Esophagus muscularis mucosa (tissue), 4 donors: ENCODE results near the gene TMCO2. TPM values are rescaled to one million over a fixed set of nuclear protein-coding genes. Genes with fewer than 3 reads are reported as not detected.

Experiments
- DNase-seq: peaks from one replicate; pipeline ENCODE4 v3.0.0-alpha.2; 2017; ENCODE audit errors: extremely low spot score
- H3K27ac ChIP-seq, 4 donors: fragments of 200-600 bp; sonication (generic); replicated peaks in 1 of 4; 1 replicate in 3 of 4; 2 replicates in 1 of 4; pipeline ENCODE4 v1.5.1; 2016 to 2019; ENCODE audit warnings: mild to moderate bottlenecking in 1 of 4
- H3K27me3 ChIP-seq, 4 donors: fragments of 200-600 bp; sonication (generic); one replicate each; pipeline versions ENCODE4 v1.5.1 to v1.6.0; 2016 to 2019
- H3K36me3 ChIP-seq, 4 donors: fragments of 200-600 bp; sonication (generic); one replicate each; pipeline ENCODE4 v1.5.1; 2016 to 2019
- H3K4me1 ChIP-seq, 4 donors: fragments of 200-600 bp; sonication (generic); one replicate each; pipeline ENCODE4 v1.5.1; 2016 to 2019
- H3K4me3 ChIP-seq, 4 donors: fragments of 200-600 bp; sonication (generic); 1 replicate in 2 of 4; 2 replicates in 2 of 4; pipeline ENCODE4 v1.5.1; 2016 to 2019; ENCODE audit warnings: mild to moderate bottlenecking in 4 of 4, moderate library complexity in 1 of 4
- H3K9me3 ChIP-seq, 4 donors: fragments of 200-600 bp; sonication (generic); 1 replicate in 3 of 4; 2 replicates in 1 of 4; pipeline ENCODE4 v1.5.1; 2016 to 2019
- EP300 ChIP-seq: sonication (generic); formaldehyde crosslinking; IDR thresholded peaks from one replicate; pipeline ENCODE4 v1.6.1; 2017; ENCODE audit warnings: antibody characterized with exemption
- POLR2A ChIP-seq: fragments of 450-650 bp; IDR thresholded peaks from one replicate; pipeline ENCODE4 v1.6.1; 2017; ENCODE audit warnings: antibody characterized with exemption, moderate library complexity, mild to moderate bottlenecking, low read depth
- POLR2AphosphoS5 ChIP-seq, 2 donors: sonication (generic); formaldehyde crosslinking; IDR thresholded peaks; one replicate each; pipeline ENCODE4 v1.6.1; 2017; ENCODE audit warnings: antibody characterized with exemption in 2 of 2
- WGBS: methylation state at CpG from one replicate; pipeline ENCODE4 v1.1.5; 2018; 5-methylcytosine and 5-hydroxymethylcytosine counted together
- intact Hi-C: fragments of 100-400 bp; cut with DNase I; formaldehyde crosslinking; loops from one replicate; pipeline ENCODE4 v1.15.1; 2023
- total RNA-seq, 4 donors: library from RNA; depleted of rRNA; stranded (reverse); fragments of >200 nt; gene quantifications; one replicate each; pipeline versions ENCODE4 v1.1.0 to v1.2.1, GENCODE V29; 2016
- TF ChIP-seq, protein P1 (sequence below), 3 experiments: fragments of 200-600 bp in 2 of 3; fragments of 450-650 bp in 1 of 3; sonication (generic) in 2 of 3; IDR thresholded peaks; one replicate each; pipeline ENCODE4 v1.5.1; 2017 to 2019; ENCODE audit warnings: antibody characterized with exemption in 3 of 3, mild to moderate bottlenecking in 2 of 3, moderate library complexity in 1 of 3

The TMCO2 gene
- total RNA-seq, 4 donors from 2014 or later: not detected

DNA sequence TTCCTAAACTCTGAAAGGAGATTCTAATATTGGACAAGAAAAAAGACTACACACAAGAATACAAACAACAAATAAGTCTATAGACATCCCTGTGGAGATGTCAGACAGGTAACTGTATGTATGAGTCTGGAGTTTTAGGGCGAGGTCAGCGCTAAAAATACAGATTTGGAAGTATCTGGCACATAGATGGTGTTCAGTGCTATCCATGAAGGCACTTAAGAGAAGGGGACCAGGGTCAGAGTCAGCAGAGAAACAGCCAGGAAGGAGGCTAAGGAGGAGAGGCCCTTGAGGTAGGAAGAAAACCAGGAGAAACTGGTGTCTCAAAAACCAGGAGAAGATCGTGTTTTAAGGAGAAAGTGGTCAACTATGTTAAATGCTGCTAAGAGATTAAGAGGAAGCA lies 28.4 kb downstream of the TMCO2 start:
- WGBS: 100% methylated on average over 3 of the region's 3 CpGs
- intact Hi-C loops: no loop called here
- no peak overlapping the region for H3K27ac ChIP-seq
- H3K36me3 ChIP-seq: peaks cover 25 to 78% (median 48%) of the 10 kb centered on the region in 4 donors
- DNase-seq: no peak
- no peak overlapping the region for H3K4me3 ChIP-seq
- TF ChIP-seq, protein P1, sequence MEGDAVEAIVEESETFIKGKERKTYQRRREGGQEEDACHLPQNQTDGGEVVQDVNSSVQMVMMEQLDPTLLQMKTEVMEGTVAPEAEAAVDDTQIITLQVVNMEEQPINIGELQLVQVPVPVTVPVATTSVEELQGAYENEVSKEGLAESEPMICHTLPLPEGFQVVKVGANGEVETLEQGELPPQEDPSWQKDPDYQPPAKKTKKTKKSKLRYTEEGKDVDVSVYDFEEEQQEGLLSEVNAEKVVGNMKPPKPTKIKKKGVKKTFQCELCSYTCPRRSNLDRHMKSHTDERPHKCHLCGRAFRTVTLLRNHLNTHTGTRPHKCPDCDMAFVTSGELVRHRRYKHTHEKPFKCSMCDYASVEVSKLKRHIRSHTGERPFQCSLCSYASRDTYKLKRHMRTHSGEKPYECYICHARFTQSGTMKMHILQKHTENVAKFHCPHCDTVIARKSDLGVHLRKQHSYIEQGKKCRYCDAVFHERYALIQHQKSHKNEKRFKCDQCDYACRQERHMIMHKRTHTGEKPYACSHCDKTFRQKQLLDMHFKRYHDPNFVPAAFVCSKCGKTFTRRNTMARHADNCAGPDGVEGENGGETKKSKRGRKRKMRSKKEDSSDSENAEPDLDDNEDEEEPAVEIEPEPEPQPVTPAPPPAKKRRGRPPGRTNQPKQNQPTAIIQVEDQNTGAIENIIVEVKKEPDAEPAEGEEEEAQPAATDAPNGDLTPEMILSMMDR (IDR thresholded peaks at IDR 0.05): no peak
- TF ChIP-seq EP300: no peak
- TF ChIP-seq POLR2AphosphoS5 (IDR thresholded peaks at IDR 0.05): no peak
- TF ChIP-seq POLR2A: no peak
- no peaks in the 10 kb centered on the region for H3K9me3 ChIP-seq
- H3K27me3 ChIP-seq: no peaks in the 10 kb centered on the region
- peaks cover 0 to 6% (median 1%) of the 10 kb centered on the region in 4 donors for H3K4me1 ChIP-seq

DNA sequence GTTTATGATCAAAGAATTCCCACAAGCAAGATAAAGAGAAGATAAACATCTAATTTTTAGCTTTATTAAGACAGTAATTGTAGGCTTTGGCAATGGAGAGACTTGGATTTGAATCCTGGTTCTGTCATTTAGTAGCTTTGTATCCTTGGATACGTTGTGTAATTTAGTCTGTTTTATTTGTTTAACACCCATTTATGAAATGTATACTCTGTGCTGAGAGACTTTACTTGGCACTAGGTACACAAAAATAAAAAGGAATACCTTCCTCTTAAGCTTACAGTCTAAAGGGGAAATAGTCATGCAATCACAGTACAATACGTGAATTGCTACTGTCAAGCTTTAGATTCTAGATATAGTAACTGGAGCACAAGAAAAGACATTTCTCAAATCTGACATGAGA lies 34.1 kb downstream of the TMCO2 start:
- peaks cover 0 to 18% (median 15%) of the 10 kb centered on the region in 4 donors for H3K4me1 ChIP-seq
- H3K27ac ChIP-seq: peak overlapping the region in 3 of 4 donors; percentile 9 to 45 (median 25)
- intact Hi-C loops: no loop called here
- WGBS: 54% methylated on average over 2 of the region's 2 CpGs
- DNase-seq: no peak
- peaks cover 17 to 78% (median 56%) of the 10 kb centered on the region in 4 donors for H3K36me3 ChIP-seq
- H3K4me3 ChIP-seq: no peak overlapping the region
- no peaks in the 10 kb centered on the region for H3K9me3 ChIP-seq
- TF ChIP-seq POLR2A (no peak), POLR2AphosphoS5 (IDR thresholded peaks at IDR 0.05) (no peak), EP300 (no peak)
- TF ChIP-seq, protein P1 (IDR thresholded peaks at IDR 0.05): no peak
- H3K27me3 ChIP-seq: no peaks in the 10 kb centered on the region

DNA sequence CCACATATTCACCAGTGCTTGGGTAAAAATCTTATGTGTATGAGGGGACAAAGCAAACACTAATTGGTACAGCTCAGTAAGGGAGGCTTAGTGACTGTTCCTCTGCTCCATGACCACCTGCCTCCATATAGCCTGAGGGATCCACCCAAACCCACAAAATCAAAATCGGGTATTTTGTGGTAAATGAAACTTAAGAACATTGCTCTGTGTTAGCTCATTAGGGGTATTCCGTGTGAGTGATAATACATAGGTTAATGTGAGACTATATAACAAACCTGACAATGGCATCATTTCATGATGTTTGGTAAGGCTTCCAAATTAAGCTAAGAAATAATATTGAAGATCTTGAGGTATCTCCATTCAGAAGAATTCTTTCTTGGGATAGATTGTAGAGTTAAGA lies 43.6 kb downstream of the TMCO2 start:
- TF ChIP-seq, protein P1 (IDR thresholded peaks at IDR 0.05): no peak
- no peak for TF ChIP-seq POLR2AphosphoS5 (IDR thresholded peaks at IDR 0.05)
- TF ChIP-seq EP300: no peak
- TF ChIP-seq POLR2A: no peak
- WGBS: 97% methylated on average over 2 of the region's 2 CpGs
- Histone ChIP-seq H3K27ac (no peak overlapping the region), H3K36me3 (peaks cover 51 to 86% (median 83%) of the 10 kb centered on the region in 4 donors), H3K9me3 (no peaks in the 10 kb centered on the region), H3K4me3 (no peak overlapping the region), H3K27me3 (no peaks in the 10 kb centered on the region), H3K4me1 (no peaks in the 10 kb centered on the region)
- no peak for DNase-seq
- intact Hi-C loops: no loop called here

DNA sequence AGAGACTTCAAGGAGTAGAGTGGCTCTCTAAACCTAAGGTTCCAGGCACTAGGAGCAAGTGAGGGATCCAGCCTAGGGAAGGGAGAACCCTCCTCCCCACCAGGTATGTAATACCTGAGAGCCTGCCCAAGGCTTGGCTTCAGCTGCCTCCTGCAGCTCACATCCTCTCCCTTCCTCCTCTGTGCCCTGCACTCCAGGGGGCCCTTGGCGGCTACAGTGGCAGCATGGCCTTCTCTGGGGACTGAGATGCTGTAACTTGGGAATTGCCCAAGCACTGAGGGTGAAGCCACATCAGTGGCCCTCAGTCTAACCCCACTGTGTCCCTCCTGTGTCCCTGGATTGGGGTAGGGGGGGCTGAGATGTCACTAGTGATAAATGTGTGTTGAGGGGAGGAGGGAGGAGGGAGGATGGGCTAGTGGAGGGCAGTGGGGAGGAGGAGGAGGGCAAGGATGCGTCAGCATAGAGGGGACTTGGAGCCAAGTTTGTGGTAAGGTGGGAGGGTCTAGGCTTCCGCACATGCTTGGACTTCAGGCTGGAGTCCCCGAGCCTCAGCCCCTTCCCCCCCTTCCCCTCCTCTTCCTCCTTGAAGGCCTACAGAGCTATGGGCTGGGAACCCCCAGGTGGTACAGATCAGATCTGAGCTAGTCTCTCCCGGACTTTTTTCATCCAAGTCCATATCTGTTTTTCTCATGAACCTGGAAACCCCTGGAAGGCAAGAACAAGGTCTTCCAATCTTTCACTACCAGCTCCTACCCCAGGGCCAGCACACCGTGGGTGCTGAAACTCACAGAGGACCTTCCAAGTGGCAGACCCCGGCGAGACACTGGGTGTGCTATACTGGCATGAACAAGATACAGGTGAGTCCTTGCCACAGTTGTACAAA lies 51.9 kb downstream of the TMCO2 start:
- Histone ChIP-seq H3K27me3 (peaks cover 0 to 13% (median 0%) of the 10 kb centered on the region in 4 donors), H3K27ac (no peak overlapping the region), H3K36me3 (peaks cover 0 to 5% (median 3%) of the 10 kb centered on the region in 4 donors), H3K4me3 (no peak overlapping the region), H3K9me3 (no peaks in the 10 kb centered on the region), H3K4me1 (no peaks in the 10 kb centered on the region)
- TF ChIP-seq POLR2AphosphoS5 (IDR thresholded peaks at IDR 0.05): no peak
- no peak for TF ChIP-seq EP300
- TF ChIP-seq, protein P1 (IDR thresholded peaks at IDR 0.05): no peak
- TF ChIP-seq POLR2A: no peak
- 59% methylated on average over 8 of the region's 8 CpGs for WGBS
- intact Hi-C loops: no loop called here
- DNase-seq: peak; percentile 68
